ENCODE results near the gene TBC1D22A.

DNA sequence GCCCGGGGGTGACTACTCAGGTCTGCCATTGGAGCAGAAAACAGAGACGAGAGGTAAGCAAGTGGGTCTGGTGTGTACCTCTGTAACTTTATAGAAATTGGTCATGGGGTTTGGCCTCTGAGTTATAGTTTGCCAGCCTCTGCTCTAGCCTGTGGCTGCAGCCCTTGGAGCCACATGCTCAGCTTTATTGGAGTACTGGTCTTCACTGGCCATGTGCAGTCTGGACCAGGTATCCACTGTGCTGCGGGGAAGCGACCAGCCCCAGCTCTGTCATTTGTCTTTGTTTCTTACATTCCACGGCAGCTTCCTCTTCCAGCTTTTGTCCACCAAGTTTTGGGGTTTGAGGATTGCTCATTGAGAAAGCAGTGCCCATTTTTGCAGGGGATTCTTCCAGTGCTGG, 453.4 kb downstream of the TBC1D22A start:
- no peak for TF ChIP-seq CTCF (IDR thresholded peaks at IDR 0.05; ENCODE audit: poor library complexity, severe bottlenecking)
- no peak for TF ChIP-seq EZH2 (IDR thresholded peaks at IDR 0.05; ENCODE audit: borderline replicate concordance, insufficient read depth, low read length, poor library complexity, severe bottlenecking)
- TF ChIP-seq POLR2AphosphoS5 (IDR thresholded peaks at IDR 0.05) = no peak
- TF ChIP-seq MXI1 (conservative IDR thresholded peaks at IDR 0.05; ENCODE audit: poor library complexity, severe bottlenecking) = no peak
